Vagina (tissue), 2 donors: ENCODE data around the gene NLGN1.

Source experiments
- CTCF ChIP-seq, 3 experiments: fragments of 450-650 bp in 2 of 3; fragments of 200-600 bp in 1 of 3; sonication (generic) in 1 of 3; IDR thresholded peaks; one replicate each; pipeline ENCODE4 v1.5.1; 2017 to 2019; ENCODE audit warnings: antibody characterized with exemption in 3 of 3, mild to moderate bottlenecking in 2 of 3, moderate library complexity in 2 of 3
- POLR2AphosphoS5 ChIP-seq, 2 donors: sonication (generic); formaldehyde crosslinking; IDR thresholded peaks; one replicate each; pipeline ENCODE4 v1.9.0; 2017; ENCODE audit warnings: antibody characterized with exemption in 2 of 2, mild to moderate bottlenecking in 2 of 2, low read depth in 1 of 2; ENCODE audit not compliant: insufficient read depth in 1 of 2

GRCh38 chr3:174116421-174116820 lies 718.9 kb downstream of the NLGN1 start:
- TF ChIP-seq CTCF (IDR thresholded peaks at IDR 0.05) (no peak), POLR2AphosphoS5 (IDR thresholded peaks at IDR 0.05; ENCODE audit: insufficient read depth in 1 of 2, low read depth in 1 of 2) (no peak)
